GM21515 (cell line): ENCODE data around the gene NFIA.

Experiments used
- ATAC-seq: cut with Tn5 transposase; IDR thresholded peaks from one replicate; pipeline ENCODE4 v1.9.1; 2021; ENCODE audit not compliant: unreplicated experiment

The NFIA gene

GRCh38 chr1:61444288-61444687 lies 361.9 kb downstream of the NFIA start:
- ATAC-seq = no peak

- ATAC-seq = no peak
Measured at GRCh38 chr1:61445269-61445825, 363.0 kb downstream of the NFIA start.

- no peak for ATAC-seq
Measured at GRCh38 chr1:61446531-61446991, 364.2 kb downstream of the NFIA start.

- ATAC-seq = no peak
Measured at GRCh38 chr1:61447106-61447967, 365.0 kb downstream of the NFIA start.

- ATAC-seq = no peak
Measured at GRCh38 chr1:61447968-61448430, 365.6 kb downstream of the NFIA start.

- ATAC-seq = no peak
Measured at GRCh38 chr1:61448914-61449313, 366.6 kb downstream of the NFIA start.

GRCh38 chr1:61449410-61449809 lies 367.0 kb downstream of the NFIA start:
- no peak for ATAC-seq

- ATAC-seq = no peak
Measured at GRCh38 chr1:61450454-61450853, 368.1 kb downstream of the NFIA start.

GRCh38 chr1:61450872-61451571 lies 368.7 kb downstream of the NFIA start:
- no peak for ATAC-seq

GRCh38 chr1:61451572-61451968 lies 369.2 kb downstream of the NFIA start:
- ATAC-seq = no peak

GRCh38 chr1:61452176-61453035 lies 370.0 kb downstream of the NFIA start:
- ATAC-seq = no peak

- peak; percentile 81 for ATAC-seq
Measured at GRCh38 chr1:61453111-61453961, 371.0 kb downstream of the NFIA start.

- ATAC-seq = no peak
Measured at GRCh38 chr1:61455400-61455799, 373.0 kb downstream of the NFIA start.

GRCh38 chr1:61457526-61458040 lies 375.2 kb downstream of the NFIA start:
- ATAC-seq = no peak

GRCh38 chr1:61459345-61459744 lies 377.0 kb downstream of the NFIA start:
- no peak for ATAC-seq

GRCh38 chr1:61460191-61460590 lies 377.8 kb downstream of the NFIA start:
- ATAC-seq = no peak

GRCh38 chr1:61461406-61462384 lies 379.3 kb downstream of the NFIA start:
- ATAC-seq = no peak

- ATAC-seq = no peak
Measured at GRCh38 chr1:61462628-61463027, 380.3 kb downstream of the NFIA start.
